A673 (cell line): Measurements from ENCODE around the gene FAAP20.

ENCODE experiments used
- CTCF ChIP-seq: fragments of 300-800, 200-600 bp; sonication (generic); conservative IDR thresholded peaks from 2 replicates; pipeline ENCODE4 v1.5.1; 2017; ENCODE audit warnings: low read depth, mild to moderate bottlenecking, antibody characterized with exemption, low read length, moderate library complexity, mixed read lengths
- EZH2 ChIP-seq: fragments of 200-600 bp; sonication (generic); IDR thresholded peaks from 2 replicates; pipeline ENCODE4 v1.6.1; 2017; ENCODE audit warnings: borderline replicate concordance, low read depth, mild to moderate bottlenecking, mixed read lengths, antibody characterized with exemption, low read length; ENCODE audit not compliant: poor library complexity, severe bottlenecking

GRCh38 chr1:2151911-2152310 is 42.7 kb downstream of the FAAP20 start:
- no peak for TF ChIP-seq CTCF
- no peak for TF ChIP-seq EZH2
